IMR-90 (cell line): ENCODE results near the gene ZNF816. TPM values are rescaled to one million over a fixed set of nuclear protein-coding genes. Genes with fewer than 3 reads are reported as not detected.

ENCODE experiments used
- ATAC-seq: fragments of 200-7000 bp; cut with Tn5 transposase; 2 replicates; pipeline ENCODE4 v1.9.1; 2020; ENCODE audit warnings: low read depth, mild to moderate bottlenecking, moderate library complexity
- BruUV-seq: library from RNA; stranded (reverse); fragments of 400-500 nt; replicated peaks from 2 replicates; lab custom pipeline; 2021; lab: Mats Ljungman, UMichigan
- CTCF ChIA-PET: fragments of 300-600 bp; formaldehyde crosslinking; extraction: SDS; loops from one replicate; lab custom pipeline; 2021; ENCODE audit warnings: antibody characterized with exemption; lab: Yijun Ruan, JAX
- POLR2A ChIA-PET: fragments of 300-600 bp; sonication (Branson Sonifier 250); formaldehyde crosslinking; loops from one replicate; lab custom pipeline; 2022; ENCODE audit warnings: antibody characterized with exemption; ENCODE audit not compliant: unreplicated experiment; lab: Charles Lee
- DNase-seq: peaks from one replicate; pipeline ENCODE4 v3.0.0; 2013
- H2AFZ ChIP-seq: replicated peaks from 2 replicates; pipeline ENCODE3; 2013; ENCODE audit warnings: low read length, mild to moderate bottlenecking; ENCODE audit not compliant: poor library complexity
- H2AK5ac ChIP-seq: 2 replicates; pipeline ENCODE4 v1.6.1; 2013; ENCODE audit warnings: low read depth, low read length, inconsistent platforms
- H2AK9ac ChIP-seq: replicated peaks from 2 replicates; pipeline ENCODE3; 2013; ENCODE audit warnings: mild to moderate bottlenecking, low read depth, low read length, moderate library complexity; ENCODE audit not compliant: poor library complexity
- H2BK120ac ChIP-seq: 2 replicates; pipeline ENCODE4 v1.6.1; 2013; ENCODE audit warnings: low read depth, low read length, inconsistent platforms
- H2BK15ac ChIP-seq: 3 replicates; pipeline ENCODE4 v1.6.1; 2013; ENCODE audit warnings: low read depth, low read length, inconsistent platforms
- H2BK20ac ChIP-seq: 2 replicates; pipeline ENCODE4 v1.6.1; 2013; ENCODE audit warnings: low read depth, mild to moderate bottlenecking, inconsistent platforms, low read length, moderate library complexity
- H2BK5ac ChIP-seq: 2 replicates; pipeline ENCODE4 v1.6.1; 2013; ENCODE audit warnings: mild to moderate bottlenecking, low read depth, low read length, inconsistent platforms; ENCODE audit not compliant: poor library complexity, severe bottlenecking
- H3K14ac ChIP-seq: replicated peaks from 2 replicates; pipeline ENCODE4 v1.6.1; 2013; ENCODE audit warnings: low read depth, low read length, inconsistent platforms
- H3K18ac ChIP-seq: 2 replicates; pipeline ENCODE4 v1.6.1; 2013; ENCODE audit warnings: low read depth, low read length, control low read depth
- H3K23ac ChIP-seq: 2 replicates; pipeline ENCODE4 v1.6.1; 2013; ENCODE audit warnings: low read depth, low read length, inconsistent platforms
- H3K27ac ChIP-seq: 2 replicates; pipeline ENCODE4 v1.5.1; 2013; ENCODE audit warnings: mild to moderate bottlenecking, control low read depth, low read length; ENCODE audit not compliant: insufficient read depth
- H3K27me3 ChIP-seq: 2 replicates; pipeline ENCODE4 v1.6.1; 2013; ENCODE audit warnings: low read length; ENCODE audit not compliant: control insufficient read depth, insufficient read depth
- H3K36me3 ChIP-seq: 2 replicates; pipeline ENCODE4 v1.6.1; 2013; ENCODE audit warnings: low read length, mixed read lengths; ENCODE audit not compliant: control insufficient read depth, insufficient read depth
- H3K4ac ChIP-seq: 2 replicates; pipeline ENCODE4 v1.6.1; 2013; ENCODE audit warnings: low read depth, low read length, inconsistent platforms
- H3K4me1 ChIP-seq: 2 replicates; pipeline ENCODE4 v1.6.1; 2013; ENCODE audit warnings: low read length, mixed read lengths; ENCODE audit not compliant: control insufficient read depth, insufficient read depth
- H3K4me2 ChIP-seq: 2 replicates; pipeline ENCODE4 v1.6.1; 2013; ENCODE audit warnings: low read depth, mild to moderate bottlenecking, control low read depth, low read length, moderate library complexity
- H3K4me3 ChIP-seq: 2 replicates; pipeline ENCODE4 v1.5.1; 2013; ENCODE audit warnings: low read depth, mild to moderate bottlenecking, control low read depth, low read length, moderate library complexity; ENCODE audit not compliant: insufficient read depth
- H3K56ac ChIP-seq: 2 replicates; pipeline ENCODE4 v1.6.1; 2013; ENCODE audit warnings: low read length, inconsistent platforms; ENCODE audit not compliant: insufficient read depth; ENCODE audit errors: extremely low read depth
- H3K79me1 ChIP-seq, 2 experiments: 2 replicates each; pipeline ENCODE4 v1.6.1; 2013; ENCODE audit warnings: low read length in 2 of 2, inconsistent platforms in 1 of 2, low read depth in 1 of 2
- H3K9ac ChIP-seq: 2 replicates; pipeline ENCODE4 v1.6.1; 2013; ENCODE audit warnings: low read depth, low read length, control low read depth
- H3K9me1 ChIP-seq: 2 replicates; pipeline ENCODE4 v1.6.1; 2013; ENCODE audit warnings: low read length, inconsistent platforms; ENCODE audit not compliant: insufficient read depth
- H3K9me3 ChIP-seq: 2 replicates; pipeline ENCODE4 v1.6.1; 2013; ENCODE audit warnings: low read length; ENCODE audit not compliant: control insufficient read depth, insufficient read depth
- H4K20me1 ChIP-seq: 2 replicates; pipeline ENCODE4 v1.6.1; 2013; ENCODE audit warnings: low read length, inconsistent platforms; ENCODE audit not compliant: insufficient read depth
- H4K5ac ChIP-seq: 2 replicates; pipeline ENCODE4 v1.6.1; 2013; ENCODE audit warnings: mild to moderate bottlenecking, low read depth, low read length, control low read depth
- H4K8ac ChIP-seq, 2 experiments: 2 replicates each; pipeline ENCODE4 v1.6.1; 2013; ENCODE audit warnings: low read depth in 2 of 2, low read length in 2 of 2, control low read depth in 1 of 2, inconsistent platforms in 1 of 2
- H4K91ac ChIP-seq: 2 replicates; pipeline ENCODE4 v1.6.1; 2013; ENCODE audit warnings: low read depth, low read length, inconsistent platforms; ENCODE audit not compliant: insufficient read depth
- CEBPB ChIP-seq: IDR thresholded peaks from 2 replicates; pipeline ENCODE4 v1.6.1; 2012; ENCODE audit warnings: low read depth, low read length, improper control_type of control experiment
- CHD1 ChIP-seq: IDR thresholded peaks from 2 replicates; pipeline ENCODE4 v1.6.1; 2012; ENCODE audit warnings: low read depth, low read length, improper control_type of control experiment
- NFE2L2 ChIP-seq: fragments of 150-350 bp; IDR thresholded peaks from 2 replicates; pipeline ENCODE4 v1.6.1; 2016; ENCODE audit warnings: low read depth, mild to moderate bottlenecking, low read length
- POLR2A ChIP-seq: IDR thresholded peaks from 2 replicates; pipeline ENCODE4 v1.6.1; 2012; ENCODE audit warnings: mild to moderate bottlenecking, low read depth, low read length
- RCOR1 ChIP-seq: IDR thresholded peaks from 2 replicates; pipeline ENCODE4 v1.6.1; 2012; ENCODE audit warnings: mild to moderate bottlenecking, low read length, improper control_type of control experiment; ENCODE audit not compliant: insufficient replicate concordance
- RFX5 ChIP-seq: IDR thresholded peaks from 2 replicates; pipeline ENCODE4 v1.8.0; 2012; ENCODE audit warnings: low read depth, mild to moderate bottlenecking, low read length, moderate library complexity
- SMC3 ChIP-seq: fragments of 150-350 bp; IDR thresholded peaks from 2 replicates; pipeline ENCODE4 v1.6.1; 2016; ENCODE audit warnings: low read depth, mild to moderate bottlenecking, antibody characterized with exemption, low read length, moderate library complexity
- WGBS, 2 experiments: methylation state at CpG; one replicate each; pipeline versions ENCODE4 v1.1.5 to v1.1.7; 2013; ENCODE audit warnings: missing lambda C conversion rate in 2 of 2; ENCODE audit not compliant: insufficient read length in 1 of 2; ENCODE audit errors: extremely low coverage in 2 of 2; 5-methylcytosine and 5-hydroxymethylcytosine counted together
- dilution Hi-C: fragments of 300-500 bp; cut with HindIII; formaldehyde crosslinking; loops from one replicate; pipeline ENCODE4 v1.14.3; 2018; ENCODE audit warnings: low sequenced_read_pairs; ENCODE audit not compliant: unreplicated experiment
- in situ Hi-C: fragments of 300-500 bp; cut with MboI; formaldehyde crosslinking; loops from 3 replicates; pipeline ENCODE4 v1.14.3; 2019; ENCODE audit warnings: low sequenced_read_pairs, inconsistent platforms, mixed read lengths
- intact Hi-C: fragments of 100-400 bp; cut with micrococcal nuclease; formaldehyde crosslinking; loops from 2 replicates; pipeline ENCODE4 v1.10.0; 2022
- polyA plus RNA-seq, 3 experiments: library from polyadenylated mRNA; depleted of rRNA; stranded (reverse); fragments of >200 nt; gene quantifications; 2 replicates each; pipeline ENCODE4 v1.2.3, GENCODE V29; 2012; ENCODE audit warnings: low replicate concordance in 1 of 3
- total RNA-seq: library from RNA; depleted of rRNA; stranded (reverse); fragments of >200 nt; gene quantifications from 2 replicates; pipeline ENCODE4 v1.2.3, GENCODE V29; 2012
- TF ChIP-seq, protein P1 (sequence below): conservative IDR thresholded peaks from 2 replicates; pipeline ENCODE4 v1.5.1; 2012; ENCODE audit warnings: mild to moderate bottlenecking, low read depth, low read length, improper control_type of control experiment
- TF ChIP-seq, protein P2 (sequence below): fragments of 150-350 bp; IDR thresholded peaks from 2 replicates; pipeline ENCODE4 v1.6.1; 2017; ENCODE audit warnings: mild to moderate bottlenecking, antibody characterized with exemption, low read length, low read depth

Gene ZNF816
- total and polyA plus RNA-seq, 2 of the 4 experiments (the other 2 are of a cell fraction), result 1.6 to 12.0 TPM

DNA sequence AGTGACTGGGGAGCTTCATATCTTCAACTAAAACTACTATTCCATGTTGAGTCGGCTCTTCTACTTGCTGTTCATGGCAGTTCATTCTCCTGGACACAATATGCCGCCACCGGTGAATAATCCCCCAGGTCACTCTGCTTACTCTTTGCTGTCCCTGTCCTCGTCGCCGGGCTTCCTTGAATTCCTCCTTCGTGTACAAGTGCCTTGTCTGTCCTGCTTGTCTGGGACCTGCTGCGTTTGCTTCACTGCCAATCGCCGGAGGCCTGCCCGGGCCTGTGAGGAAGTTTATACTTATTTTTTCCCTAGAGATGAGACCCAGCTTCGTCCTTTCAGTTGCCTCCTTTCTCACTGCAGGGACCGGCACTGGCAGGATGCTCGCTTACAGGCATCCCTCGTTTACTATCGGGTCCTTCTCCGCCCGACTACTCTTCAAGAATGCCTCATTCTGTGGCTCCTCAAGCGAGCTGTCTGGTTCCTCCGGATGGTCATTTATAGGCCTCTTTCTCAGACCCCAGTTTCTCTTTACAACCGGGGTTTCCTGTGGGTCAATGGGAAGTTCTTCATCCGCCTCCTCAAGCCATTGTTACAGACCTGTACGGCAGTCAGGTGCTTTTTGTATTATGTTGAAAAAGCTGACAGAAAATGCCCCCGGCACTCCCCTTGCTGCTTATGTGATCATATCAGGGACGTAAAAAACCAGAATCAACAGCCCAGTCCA lies 45.5 kb upstream of the ZNF816 start:
- no peak overlapping the region for H3K18ac ChIP-seq
- ATAC-seq (no peak), DNase-seq (no peak)
- CTCF ChIA-PET, result no interaction called here
- no peak overlapping the region for H3K4me3 ChIP-seq
- 81% methylated on average over 6 of the region's 25 CpGs; no CpG with 5 or more reads in 1 of the 2 experiments for WGBS, 2 experiments
- no peak overlapping the region for H2AK9ac ChIP-seq
- H4K8ac ChIP-seq, result no peak overlapping the region
- H3K27ac ChIP-seq, result no peak overlapping the region
- peaks cover 24% of the 10 kb centered on the region for H3K9me3 ChIP-seq
- in situ Hi-C loops (no loop called here), dilution Hi-C loops (no loop called here), intact Hi-C loops (no loop called here)
- H3K36me3 ChIP-seq, result no peaks in the 10 kb centered on the region
- no peaks in the 10 kb centered on the region for H3K27me3 ChIP-seq
- no peak overlapping the region for H3K4me2 ChIP-seq
- no peak overlapping the region for H2BK5ac ChIP-seq
- H4K91ac ChIP-seq, result no peak overlapping the region
- H3K23ac ChIP-seq, result no peak overlapping the region
- no peak overlapping the region for H2BK15ac ChIP-seq
- H3K79me1 ChIP-seq, result no peaks in the 10 kb centered on the region
- TF ChIP-seq RCOR1, result no peak
- TF ChIP-seq RFX5, result no peak
- no peak for TF ChIP-seq CEBPB
- no peak for TF ChIP-seq CHD1
- TF ChIP-seq, protein P1, sequence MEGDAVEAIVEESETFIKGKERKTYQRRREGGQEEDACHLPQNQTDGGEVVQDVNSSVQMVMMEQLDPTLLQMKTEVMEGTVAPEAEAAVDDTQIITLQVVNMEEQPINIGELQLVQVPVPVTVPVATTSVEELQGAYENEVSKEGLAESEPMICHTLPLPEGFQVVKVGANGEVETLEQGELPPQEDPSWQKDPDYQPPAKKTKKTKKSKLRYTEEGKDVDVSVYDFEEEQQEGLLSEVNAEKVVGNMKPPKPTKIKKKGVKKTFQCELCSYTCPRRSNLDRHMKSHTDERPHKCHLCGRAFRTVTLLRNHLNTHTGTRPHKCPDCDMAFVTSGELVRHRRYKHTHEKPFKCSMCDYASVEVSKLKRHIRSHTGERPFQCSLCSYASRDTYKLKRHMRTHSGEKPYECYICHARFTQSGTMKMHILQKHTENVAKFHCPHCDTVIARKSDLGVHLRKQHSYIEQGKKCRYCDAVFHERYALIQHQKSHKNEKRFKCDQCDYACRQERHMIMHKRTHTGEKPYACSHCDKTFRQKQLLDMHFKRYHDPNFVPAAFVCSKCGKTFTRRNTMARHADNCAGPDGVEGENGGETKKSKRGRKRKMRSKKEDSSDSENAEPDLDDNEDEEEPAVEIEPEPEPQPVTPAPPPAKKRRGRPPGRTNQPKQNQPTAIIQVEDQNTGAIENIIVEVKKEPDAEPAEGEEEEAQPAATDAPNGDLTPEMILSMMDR, result no peak
- TF ChIP-seq NFE2L2, result no peak
- no peak for TF ChIP-seq SMC3
- no peak for TF ChIP-seq POLR2A
- TF ChIP-seq, protein P2, sequence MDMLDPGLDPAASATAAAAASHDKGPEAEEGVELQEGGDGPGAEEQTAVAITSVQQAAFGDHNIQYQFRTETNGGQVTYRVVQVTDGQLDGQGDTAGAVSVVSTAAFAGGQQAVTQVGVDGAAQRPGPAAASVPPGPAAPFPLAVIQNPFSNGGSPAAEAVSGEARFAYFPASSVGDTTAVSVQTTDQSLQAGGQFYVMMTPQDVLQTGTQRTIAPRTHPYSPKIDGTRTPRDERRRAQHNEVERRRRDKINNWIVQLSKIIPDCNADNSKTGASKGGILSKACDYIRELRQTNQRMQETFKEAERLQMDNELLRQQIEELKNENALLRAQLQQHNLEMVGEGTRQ, result no peak
- BruUV-seq, result no TSS peak
- no peak overlapping the region for H2AFZ ChIP-seq
- no peak overlapping the region for H4K5ac ChIP-seq
- H3K9ac ChIP-seq, result no peak overlapping the region
- H2AK5ac ChIP-seq, result no peak overlapping the region
- H3K56ac ChIP-seq, result no peak overlapping the region
- POLR2A ChIA-PET, result no interaction called here
- H2BK20ac ChIP-seq, result no peak overlapping the region
- no peak overlapping the region for H2BK120ac ChIP-seq
- no peaks in the 10 kb centered on the region for H3K9me1 ChIP-seq
- no peaks in the 10 kb centered on the region for H3K4me1 ChIP-seq
- no peaks in the 10 kb centered on the region for H4K20me1 ChIP-seq
- no peak overlapping the region for H3K4ac ChIP-seq
- no peak overlapping the region for H3K14ac ChIP-seq
